HG02840 (cell line): Measurements from ENCODE around the gene RHBDL2.
"Not testable (repeated sequence)": the region's sequence is repeated elsewhere in the genome, so short reads cannot be mapped to it uniquely, and the experiment has no call there.

ENCODE experiments used
- ATAC-seq: cut with Tn5 transposase; IDR thresholded peaks from one replicate; pipeline ENCODE4 v1.9.1; 2021; ENCODE audit warnings: mild to moderate bottlenecking, moderate library complexity, moderate number of reproducible peaks; ENCODE audit not compliant: unreplicated experiment, low FRiP score

RHBDL2 gene

DNA sequence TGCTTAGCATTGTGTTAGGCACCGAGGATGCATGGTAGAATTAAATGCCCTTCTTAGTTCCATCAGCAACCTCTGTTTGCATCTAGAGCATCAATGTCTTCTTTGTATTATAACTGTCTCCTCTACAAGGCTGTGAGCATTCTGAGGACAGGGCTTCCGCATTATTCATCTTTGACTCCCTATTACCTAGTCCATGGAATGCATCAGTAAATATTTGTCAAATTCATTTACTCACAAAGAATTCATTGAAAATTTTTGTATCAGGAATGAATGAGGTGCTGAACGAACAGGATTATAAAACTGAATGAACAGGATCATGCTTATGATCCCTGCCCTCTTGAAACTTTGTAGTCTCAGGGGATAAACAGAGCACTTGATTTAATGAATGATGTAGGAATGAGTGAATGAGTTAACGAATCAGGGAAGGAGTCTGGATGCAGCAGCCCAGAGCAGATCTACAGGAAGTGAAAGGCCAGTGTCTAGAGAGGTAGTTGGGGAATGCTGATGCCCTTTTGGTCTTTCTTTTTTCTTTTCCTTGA, 2.8 kb downstream of the RHBDL2 start:
- ATAC-seq, result no peak

DNA sequence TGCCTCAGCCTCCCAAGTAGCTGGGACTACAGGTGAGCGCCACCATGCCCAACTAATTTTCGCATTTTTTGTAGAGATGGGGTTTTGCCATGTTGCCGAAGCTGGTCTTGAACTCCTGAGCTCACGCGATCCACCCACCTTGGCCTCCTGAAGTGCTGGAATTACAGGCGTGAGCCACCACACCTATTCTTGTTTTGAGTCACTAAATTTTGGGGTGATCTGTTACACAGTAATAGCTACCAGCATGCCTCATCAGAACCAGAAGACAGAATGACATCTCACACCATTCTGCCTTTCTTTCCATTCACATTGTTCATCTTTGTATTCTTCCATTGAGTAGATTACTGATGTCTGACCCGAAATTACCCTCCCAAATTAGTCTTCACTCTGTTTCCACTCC, 9.1 kb downstream of the RHBDL2 start:
- ATAC-seq, result no peak

DNA sequence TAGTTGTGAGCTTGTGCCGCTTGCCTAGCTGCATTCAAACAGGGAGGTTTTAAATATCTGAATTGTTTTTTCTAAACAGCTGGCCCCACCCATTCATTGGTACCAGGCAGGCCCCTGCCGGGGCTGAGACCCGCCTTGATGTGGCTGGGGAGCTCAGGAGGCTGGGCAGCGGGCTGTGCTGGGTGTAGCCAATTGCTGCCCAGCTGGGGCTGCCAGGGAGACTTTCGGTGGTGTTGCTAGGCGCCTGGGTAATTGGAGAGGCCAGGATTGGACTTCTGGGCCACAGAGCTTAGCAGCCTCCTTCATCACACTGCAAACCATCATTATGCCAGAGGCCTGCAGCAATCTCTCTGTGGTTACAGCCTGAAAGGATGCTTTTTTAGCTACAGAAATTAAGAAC, 12.2 kb downstream of the RHBDL2 start:
- no peak for ATAC-seq

GRCh38 chr1:38929054-38929453, 12.6 kb downstream of the RHBDL2 start:
- ATAC-seq, result no peak

- ATAC-seq, result no peak
These were observed 15.5 kb downstream of the RHBDL2 start for GRCh38 chr1:38926091-38926490.

GRCh38 chr1:38925391-38925790, 16.2 kb downstream of the RHBDL2 start:
- ATAC-seq, result no peak

DNA sequence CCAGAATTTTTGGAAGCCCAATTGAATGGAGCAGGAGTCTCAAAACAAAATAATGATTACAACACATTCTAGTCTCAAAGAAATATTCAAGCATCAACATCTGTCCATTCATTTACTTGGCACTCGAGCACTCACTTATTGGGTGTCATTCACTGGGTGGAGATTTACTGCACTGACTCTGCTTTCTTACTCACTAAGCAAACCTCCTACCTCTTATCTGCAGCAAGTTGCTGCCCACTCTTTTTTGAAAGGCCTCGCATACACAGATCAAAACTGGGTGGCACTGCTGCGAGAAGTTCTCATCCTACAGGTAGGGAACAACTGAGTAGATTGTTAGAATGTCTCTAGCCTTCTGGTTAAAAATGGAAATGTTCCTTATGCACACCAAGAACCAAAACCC, 18.0 kb downstream of the RHBDL2 start:
- ATAC-seq, result no peak

GRCh38 chr1:38919130-38919529, 22.5 kb downstream of the RHBDL2 start:
- ATAC-seq, result no peak

DNA sequence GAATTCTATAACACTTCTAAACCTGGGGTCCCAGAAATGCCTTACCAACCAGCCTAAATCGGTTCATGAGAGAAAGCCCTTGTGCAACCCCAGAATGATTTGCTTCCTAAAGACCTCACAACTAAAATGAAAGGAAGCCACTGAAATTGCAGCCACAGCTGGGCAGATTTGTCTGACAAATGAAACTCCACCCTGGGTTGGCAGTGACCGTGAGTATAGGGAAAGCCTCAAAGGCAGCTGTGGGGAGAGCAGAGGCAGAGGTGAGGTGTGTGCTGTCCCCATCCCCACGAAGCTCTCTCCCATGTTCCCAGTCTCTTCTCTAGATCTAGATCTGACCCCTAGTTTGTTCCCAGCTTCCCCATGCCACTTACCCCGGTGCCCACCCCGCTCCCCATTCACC, 23.1 kb downstream of the RHBDL2 start:
- no peak for ATAC-seq

DNA sequence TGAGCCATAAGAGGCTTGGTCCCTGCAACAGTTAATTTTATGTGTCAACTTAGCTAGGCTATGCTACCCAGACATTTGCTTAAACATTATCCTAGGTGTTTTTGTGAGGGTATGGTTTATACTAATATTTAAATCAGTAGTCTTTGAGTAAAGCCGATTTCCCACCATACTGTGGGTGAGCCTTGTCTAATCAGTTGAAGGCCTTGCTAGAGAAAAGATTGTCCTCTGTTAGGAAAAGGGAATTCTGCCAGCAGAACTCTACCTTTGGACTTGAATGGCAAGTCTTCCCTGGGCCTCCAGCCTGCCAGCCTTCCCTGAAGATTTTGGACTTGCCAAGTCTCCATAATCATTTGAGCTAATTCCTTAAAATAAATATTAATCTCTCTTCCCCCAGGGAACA, 23.9 kb downstream of the RHBDL2 start:
- no peak for ATAC-seq

- ATAC-seq, result no peak
These were observed 24.3 kb downstream of the RHBDL2 start for GRCh38 chr1:38917337-38917736.

DNA sequence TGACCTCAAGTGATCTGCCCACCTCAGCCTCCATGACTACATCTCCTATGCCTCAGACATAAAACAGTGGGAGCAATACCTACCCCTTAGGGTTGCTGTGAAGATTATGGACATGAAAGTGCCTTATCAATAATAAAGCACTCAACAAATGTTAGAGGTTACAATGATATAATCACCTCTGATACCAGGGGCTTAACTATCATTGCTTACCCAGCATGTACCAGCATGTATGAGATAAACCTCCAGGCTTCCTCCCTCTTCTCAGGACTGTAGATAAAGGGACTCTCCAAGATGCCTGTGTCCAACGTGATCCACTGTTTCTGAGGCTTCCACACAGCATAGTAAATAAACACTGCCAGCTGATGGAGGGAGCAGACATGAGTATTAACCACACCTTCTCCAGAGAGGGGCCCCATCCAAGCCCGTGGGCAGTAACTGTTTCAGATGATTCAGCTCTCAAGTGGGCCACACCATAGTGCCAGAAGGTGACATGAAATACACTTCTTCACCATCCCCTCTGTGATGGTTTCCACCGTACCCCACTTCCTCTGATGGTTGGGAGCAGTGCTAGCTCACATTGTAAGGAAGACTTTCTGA, 26.2 kb downstream of the RHBDL2 start:
- no peak for ATAC-seq

DNA sequence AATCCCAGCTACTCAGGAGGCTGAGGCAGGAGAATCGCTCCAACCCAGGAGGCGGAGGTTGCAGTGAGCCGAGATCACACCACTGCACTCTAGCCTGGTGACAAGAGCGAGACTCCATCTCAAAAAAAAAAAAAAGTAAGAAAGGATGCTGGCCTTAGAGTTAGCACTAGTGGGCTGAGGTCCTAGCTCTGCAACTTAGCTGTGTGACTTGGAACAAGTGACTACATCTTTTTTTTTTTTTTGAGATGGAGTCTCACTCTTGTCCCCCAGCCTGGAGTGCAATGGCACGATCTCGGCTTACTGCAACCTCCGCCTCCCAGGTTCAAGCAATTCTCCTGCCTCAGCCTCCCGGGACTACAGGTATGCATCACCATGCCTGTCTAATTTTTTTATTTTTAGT, 26.7 kb downstream of the RHBDL2 start:
- not testable (repeated sequence) for ATAC-seq

- ATAC-seq, result no peak
These were observed 32.8 kb downstream of the RHBDL2 start for GRCh38 chr1:38908821-38909220.

- ATAC-seq, result no peak
These were observed 35.6 kb downstream of the RHBDL2 start for GRCh38 chr1:38905985-38906384.

DNA sequence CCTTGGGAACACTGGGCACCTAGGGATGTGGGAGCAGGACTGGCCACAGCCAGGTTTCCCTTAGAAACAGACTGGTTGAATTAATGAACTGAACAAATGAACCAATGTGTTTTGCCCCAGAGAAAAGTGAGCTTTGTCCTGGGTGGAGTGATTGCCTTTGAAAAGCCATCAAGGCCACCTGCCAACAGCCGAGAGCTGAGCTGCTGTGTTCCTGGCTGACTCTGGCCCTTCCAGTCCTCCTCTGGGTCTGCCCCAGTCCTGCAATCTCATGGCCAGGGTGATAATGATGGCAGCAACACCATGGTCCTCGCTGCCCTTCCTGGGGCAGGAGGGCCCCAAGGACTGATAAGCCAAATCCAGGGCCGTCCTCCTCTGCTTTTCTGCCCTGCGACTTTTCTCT, 42.1 kb downstream of the RHBDL2 start:
- ATAC-seq, result no peak

- ATAC-seq, result no peak
These were observed 42.9 kb downstream of the RHBDL2 start for GRCh38 chr1:38898653-38899230.

DNA sequence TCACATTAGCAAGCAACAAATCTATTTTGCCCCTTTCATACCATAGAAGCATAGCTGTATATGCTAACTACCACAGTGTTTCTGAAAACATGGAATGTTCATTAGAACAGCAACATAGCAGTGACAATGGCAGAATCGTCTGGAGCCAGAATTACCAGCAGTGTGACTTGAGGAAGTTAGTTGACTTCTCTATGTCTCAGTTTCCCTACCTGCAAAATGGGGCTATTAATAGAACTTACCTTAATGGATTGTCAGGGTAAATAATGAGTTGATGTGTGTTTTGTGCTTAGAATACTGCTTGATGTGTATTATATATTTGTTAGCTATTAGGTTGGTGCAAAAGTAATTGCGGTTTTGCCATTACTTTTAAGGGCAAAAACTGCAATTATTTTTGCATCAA, 45.5 kb downstream of the RHBDL2 start:
- ATAC-seq, result no peak

GRCh38 chr1:38892976-38893375, 48.7 kb downstream of the RHBDL2 start:
- ATAC-seq, result no peak

- ATAC-seq, result no peak
These were observed 49.9 kb downstream of the RHBDL2 start for GRCh38 chr1:38891753-38892152.

DNA sequence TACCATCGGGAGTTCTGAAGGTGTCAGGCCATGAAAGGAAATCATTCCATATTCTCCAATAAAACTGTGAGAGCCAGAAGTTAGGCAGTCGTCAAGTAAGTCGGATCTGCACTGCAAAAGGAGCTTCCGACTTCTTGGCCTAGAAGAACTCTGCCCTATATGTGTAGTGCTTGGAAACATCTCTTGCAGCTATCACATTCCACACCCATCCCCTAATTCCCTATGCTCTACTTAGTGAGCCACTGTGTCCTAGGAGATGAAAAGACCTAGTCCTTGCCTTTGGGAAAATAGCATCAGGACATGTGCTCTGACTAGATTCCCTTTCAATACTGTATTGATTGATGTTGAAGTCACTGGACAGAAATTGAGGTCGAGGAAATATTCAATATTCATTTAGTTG, 52.0 kb downstream of the RHBDL2 start:
- no peak for ATAC-seq
